H1 (cell line): ENCODE data around the gene FAM24B. TPM values are rescaled to one million over a fixed set of nuclear protein-coding genes. Genes with fewer than 3 reads are reported as not detected.

Experiments used
- CTCF ChIA-PET: fragments of 300-600 bp; sonication (Branson Sonifier 250); formaldehyde crosslinking; loops from one replicate; lab custom pipeline; 2021; ENCODE audit not compliant: partially characterized antibody; lab: Charles Lee
- POLR2A ChIA-PET: fragments of 300-600 bp; sonication (Branson Sonifier 250); formaldehyde crosslinking; loops from one replicate; lab custom pipeline; 2021; ENCODE audit warnings: inconsistent platforms; ENCODE audit not compliant: partially characterized antibody; lab: Charles Lee
- DNase-seq, 2 experiments: peaks; one replicate each; pipeline versions ENCODE4 v3.0.0 to v3.0.0-alpha.2; 2010 to 2022; ENCODE audit warnings: low spot score in 2 of 2, low read depth in 1 of 2, mixed read lengths in 1 of 2
- FAIRE-seq: peaks from 2 replicates; lab custom pipeline; 2011; peaks lifted over from hg19 to GRCh38; lab: Jason Lieb, UNC
- H2AFZ ChIP-seq: 2 replicates; pipeline ENCODE4 v1.8.1; 2012; ENCODE audit warnings: low read length, inconsistent platforms
- H2AK5ac ChIP-seq: 2 replicates; pipeline ENCODE4 v1.6.1; 2013; ENCODE audit warnings: low read depth, low read length
- H2BK120ac ChIP-seq: replicated peaks from 2 replicates; pipeline ENCODE3; 2013; ENCODE audit warnings: low read depth, low read length, inconsistent platforms
- H2BK12ac ChIP-seq: 2 replicates; pipeline ENCODE4 v1.6.1; 2013; ENCODE audit warnings: low read depth, low read length
- H2BK15ac ChIP-seq: 2 replicates; pipeline ENCODE4 v1.6.1; 2013; ENCODE audit warnings: low read length
- H2BK20ac ChIP-seq: 2 replicates; pipeline ENCODE4 v1.6.1; 2013; ENCODE audit warnings: low read length
- H2BK5ac ChIP-seq: 2 replicates; pipeline ENCODE4 v1.6.1; 2013; ENCODE audit warnings: low read depth, low read length
- H3K14ac ChIP-seq: 2 replicates; pipeline ENCODE4 v1.6.1; 2013; ENCODE audit warnings: inconsistent platforms; ENCODE audit not compliant: insufficient read length
- H3K18ac ChIP-seq: 2 replicates; pipeline ENCODE4 v1.6.1; 2013; ENCODE audit warnings: low read length; ENCODE audit errors: extremely low read depth
- H3K23ac ChIP-seq: 2 replicates; pipeline ENCODE4 v1.6.1; 2013; ENCODE audit warnings: inconsistent platforms; ENCODE audit not compliant: insufficient read length
- H3K23me2 ChIP-seq: 2 replicates; pipeline ENCODE4 v1.6.1; 2013; ENCODE audit warnings: low read depth, low read length
- H3K27ac ChIP-seq: 2 replicates; pipeline ENCODE4 v1.6.1; 2011; ENCODE audit warnings: low read depth, low read length, inconsistent platforms
- H3K27me3 ChIP-seq, 4 experiments: replicated peaks in 1 of 4; 1 replicate in 1 of 4; 2 replicates in 3 of 4; pipeline versions ENCODE4 v1.6.1 to v1.8.1; 2011 to 2013; ENCODE audit warnings: low read length in 3 of 4, mild to moderate bottlenecking in 3 of 4, inconsistent platforms in 2 of 4, mixed read lengths in 2 of 4, moderate library complexity in 1 of 4; ENCODE audit not compliant: control insufficient read depth in 3 of 4, insufficient read depth in 3 of 4; ENCODE audit errors: extremely low read depth in 1 of 4
- H3K36me3 ChIP-seq, 4 experiments: 2 replicates each; pipeline versions ENCODE4 v1.6.1 to v1.8.1; 2011 to 2013; ENCODE audit warnings: mild to moderate bottlenecking in 4 of 4, low read length in 3 of 4, moderate library complexity in 2 of 4, control low read depth in 1 of 4, inconsistent platforms in 1 of 4; ENCODE audit not compliant: insufficient read depth in 4 of 4, control insufficient read depth in 2 of 4
- H3K4ac ChIP-seq: replicated peaks from 2 replicates; pipeline ENCODE3; 2013; ENCODE audit warnings: low read length, low read depth, mixed read lengths, inconsistent platforms; ENCODE audit not compliant: insufficient read length
- H3K4me1 ChIP-seq, 4 experiments: replicated peaks in 1 of 4; 1 replicate in 1 of 4; 2 replicates in 3 of 4; pipeline versions ENCODE4 v1.6.1 to v1.8.1; 2011 to 2013; ENCODE audit warnings: low read length in 3 of 4, inconsistent platforms in 2 of 4, mixed read lengths in 1 of 4; ENCODE audit not compliant: insufficient read depth in 4 of 4, control insufficient read depth in 3 of 4
- H3K4me2 ChIP-seq, 2 experiments: 2 replicates each; pipeline versions ENCODE4 v1.6.1 to v1.8.1; 2011 to 2013; ENCODE audit warnings: low read depth in 2 of 2, low read length in 2 of 2, control low read depth in 1 of 2, inconsistent platforms in 1 of 2, mild to moderate bottlenecking in 1 of 2; ENCODE audit not compliant: insufficient read depth in 1 of 2
- H3K4me3 ChIP-seq, 4 experiments: fragments of 200-600, 300-600 bp in 1 of 4; sonication (generic), shearing (Covaris generic), sonication (Bioruptor Twin) in 1 of 4; 2 replicates each; pipeline versions ENCODE4 v1.5.1 to v1.8.1; 2011 to 2016; ENCODE audit warnings: low read length in 4 of 4, low read depth in 3 of 4, control low read depth in 2 of 4, inconsistent platforms in 2 of 4, mild to moderate bottlenecking in 2 of 4, mixed read lengths in 1 of 4, moderate library complexity in 1 of 4; ENCODE audit not compliant: insufficient read depth in 2 of 4; ENCODE audit errors: extremely low read depth in 1 of 4
- H3K56ac ChIP-seq: replicated peaks from 2 replicates; pipeline ENCODE3; 2013; ENCODE audit warnings: low read depth, mild to moderate bottlenecking, mixed read lengths, low read length, inconsistent platforms; ENCODE audit not compliant: insufficient read length
- H3K79me1 ChIP-seq: 2 replicates; pipeline ENCODE4 v1.6.1; 2013; ENCODE audit warnings: low read depth, low read length, control low read depth
- H3K79me2 ChIP-seq, 2 experiments: 2 replicates each; pipeline versions ENCODE4 v1.6.1 to v1.8.1; 2012 to 2013; ENCODE audit warnings: low read length in 2 of 2, mild to moderate bottlenecking in 2 of 2, inconsistent platforms in 1 of 2; ENCODE audit not compliant: insufficient read depth in 2 of 2, control insufficient read depth in 1 of 2
- H3K9ac ChIP-seq, 4 experiments: replicated peaks in 1 of 4; 1 replicate in 1 of 4; 2 replicates in 3 of 4; pipeline versions ENCODE4 v1.6.1 to v1.8.1; 2011 to 2013; ENCODE audit warnings: low read depth in 3 of 4, low read length in 3 of 4, control low read depth in 2 of 4, mild to moderate bottlenecking in 2 of 4, moderate library complexity in 2 of 4, inconsistent platforms in 1 of 4; ENCODE audit errors: extremely low read depth in 1 of 4
- H3K9me3 ChIP-seq, 2 experiments: 2 replicates each; pipeline versions ENCODE4 v1.6.1 to v1.8.1; 2012 to 2013; ENCODE audit warnings: mild to moderate bottlenecking in 2 of 2, moderate library complexity in 2 of 2, control low read depth in 1 of 2, inconsistent platforms in 1 of 2, low read depth in 1 of 2, low read length in 1 of 2, mixed read lengths in 1 of 2; ENCODE audit not compliant: insufficient read depth in 2 of 2
- H4K20me1 ChIP-seq, 2 experiments: replicated peaks in 1 of 2; 2 replicates each; pipeline versions ENCODE3 to v1.8.1; 2011 to 2013; ENCODE audit warnings: inconsistent platforms in 2 of 2, low read length in 2 of 2, mild to moderate bottlenecking in 1 of 2; ENCODE audit not compliant: insufficient read depth in 2 of 2, control insufficient read depth in 1 of 2
- H4K5ac ChIP-seq: 2 replicates; pipeline ENCODE4 v1.6.1; 2013; ENCODE audit warnings: low read length, low read depth, mixed read lengths, inconsistent platforms; ENCODE audit not compliant: insufficient read length
- H4K8ac ChIP-seq: 2 replicates; pipeline ENCODE4 v1.8.0; 2013; ENCODE audit warnings: mild to moderate bottlenecking, moderate library complexity, low read length, inconsistent platforms; ENCODE audit not compliant: insufficient read depth; ENCODE audit errors: extremely low read depth
- H4K91ac ChIP-seq: replicated peaks from 2 replicates; pipeline ENCODE3; 2013; ENCODE audit warnings: low read length, mixed read lengths, inconsistent platforms; ENCODE audit not compliant: insufficient read length
- CREB1 ChIP-seq: IDR thresholded peaks from 2 replicates; pipeline ENCODE4 v1.6.1; 2012; ENCODE audit warnings: inconsistent platforms
- KDM4A ChIP-seq: IDR thresholded peaks from one replicate; pipeline ENCODE4 v1.7.1; 2012; ENCODE audit warnings: low read depth, mild to moderate bottlenecking, moderate library complexity, low read length, inconsistent platforms; ENCODE audit not compliant: severe bottlenecking
- RNF2 ChIP-seq: fragments of 200-900, 300-1000 bp; sonication (generic); IDR thresholded peaks from 2 replicates; pipeline ENCODE4 v1.7.1; 2016; ENCODE audit warnings: borderline replicate concordance, low read depth, mild to moderate bottlenecking, antibody characterized with exemption, low read length; ENCODE audit not compliant: poor library complexity, severe bottlenecking; ENCODE audit errors: missing control alignments
- TAF1 ChIP-seq: IDR thresholded peaks from 2 replicates; pipeline ENCODE4 v1.6.1; 2011; ENCODE audit warnings: mild to moderate bottlenecking, low read depth, low read length
- YY1 ChIP-seq: IDR thresholded peaks from 2 replicates; pipeline ENCODE4 v1.6.1; 2011; ENCODE audit warnings: low read depth, mild to moderate bottlenecking, low read length
- WGBS, 2 experiments: shearing (Covaris generic) in 1 of 2; methylation state at CpG; one replicate each; pipeline versions ENCODE4 v1.1.6 to v1.1.7; 2013 to 2015; ENCODE audit warnings: low lambda C conversion rate in 2 of 2, mixed read lengths in 2 of 2, inconsistent platforms in 1 of 2, low coverage in 1 of 2, missing lambda C conversion rate in 1 of 2; ENCODE audit not compliant: insufficient replicate concordance in 2 of 2, insufficient coverage in 1 of 2, insufficient read length in 1 of 2; ENCODE audit errors: extremely low coverage in 1 of 2, missing lambda C conversion rate in 1 of 2; 5-methylcytosine and 5-hydroxymethylcytosine counted together
- polyA plus RNA-seq, 7 experiments: library from polyadenylated mRNA; depleted of rRNA in 3 of 7; stranded (reverse) in 5 of 7; unstranded in 2 of 7; fragments of >200 nt in 5 of 7; fragments of 200-250 nt in 2 of 7; gene quantifications; 1 replicate in 5 of 7; 2 replicates in 1 of 7; 4 replicates in 1 of 7; pipeline versions ENCODE4 v1.2.1 to v1.2.3, GENCODE V29; 2011 to 2013; ENCODE audit warnings: missing spikeins in 2 of 7, mixed read lengths in 2 of 7
- total RNA-seq: library from RNA; stranded (reverse); fragmentation: NEBNext Ultra II Directional; extraction: Animal tissue kit (Norgen Biotek cat#: 25700); gene quantifications from 2 replicates; pipeline ENCODE4 v1.2.1, GENCODE V29; 2021

Gene FAM24B
- total and polyA plus RNA-seq, 2 of the 8 experiments (the other 6 are each of a cell fraction or from before 2014, with no cell fraction given), result 0.50 to 0.56 TPM

- Histone ChIP-seq H3K79me1 (no peaks in the 10 kb centered on the region), H2BK15ac (no peak overlapping the region), H3K56ac (peak overlapping the region; percentile 32), H3K4me2 (peak overlapping the region; percentile 42 to 59), H2BK20ac (peak overlapping the region; percentile 91; the same call in 1 of the 2 replicates), H4K20me1 (no peaks in the 10 kb centered on the region), H2BK120ac (peak overlapping the region; percentile 95), H3K79me2 (no peaks in the 10 kb centered on the region), H3K27ac (peak overlapping the region; percentile 91), H3K9ac (peak overlapping the region in 1 of 4 experiments; percentile 60; a peak in 2 of 7 replicates), H3K23ac (no peak overlapping the region), H3K27me3 (peaks cover 0 to 3% (median 0%) of the 10 kb centered on the region in 4 experiments; a peak in 3 of 7 replicates), H4K5ac (peak overlapping the region; percentile 93), H3K23me2 (no peaks in the 10 kb centered on the region; the same call in 1 of the 2 replicates), H3K36me3 (no peaks in the 10 kb centered on the region), H3K4me3 (peak overlapping the region in 1 of 4 experiments; percentile 41; a peak in 4 of 8 replicates), H3K4ac (peak overlapping the region; percentile 79), H4K8ac (no peak overlapping the region), H2AFZ (no peak overlapping the region), H3K14ac (no peak overlapping the region), H2BK5ac (peak overlapping the region; percentile 88; the same call in 1 of the 2 replicates), H4K91ac (peak overlapping the region; percentile 45), H2BK12ac (peak overlapping the region; percentile 82; the same call in 1 of the 2 replicates), H3K9me3 (no peaks in the 10 kb centered on the region; a peak in 1 of 4 replicates), H3K18ac (peak overlapping the region; percentile 65), H3K4me1 (peaks cover 5 to 35% (median 18%) of the 10 kb centered on the region in 4 experiments), H2AK5ac (no peak overlapping the region)
- ChIA-PET POLR2A (interaction anchor here (0.8 to 4.0 kb wide), 3 partner anchors 28 to 502 kb away, joined by 3 to 22 read pairs (median 3); partner anchors contain the start of genes CUZD1 and PLEKHA1), CTCF (no interaction called here)
- TF ChIP-seq TAF1 (peak; percentile 5; the same call in 1 of the 2 replicates), RNF2 (no peak), CREB1 (no peak), YY1 (peak; percentile 75), KDM4A (peak; percentile 8)
- no peak for DNase-seq
- 88% methylated on average over 1 of the region's 1 CpG; no CpG with 5 or more reads in 1 of the 2 experiments for WGBS, 2 experiments
- FAIRE-seq, result no peak
These were observed 2.9 kb downstream of the FAM24B start for GRCh38 chr10:122876467-122876855.
